Upper lobe of left lung (tissue), 4 donors: ENCODE measurements around the gene LDHB.

ENCODE experiments used
- CTCF ChIP-seq, 6 experiments: fragments of 450-650 bp in 4 of 6; fragments of 200-600 bp in 2 of 6; sonication (generic) in 2 of 6; IDR thresholded peaks; one replicate each; pipeline ENCODE4 v1.5.1; 2016 to 2019; ENCODE audit warnings: antibody characterized with exemption in 6 of 6
- EP300 ChIP-seq, 4 donors: sonication (generic); formaldehyde crosslinking; IDR thresholded peaks; one replicate each; pipeline ENCODE4 v1.5.1; 2017; ENCODE audit warnings: antibody characterized with exemption in 4 of 4, control low read depth in 2 of 4
- POLR2A ChIP-seq, 4 donors: fragments of 450-650 bp; IDR thresholded peaks; one replicate each; pipeline ENCODE4 v1.5.1; 2016 to 2017; ENCODE audit warnings: antibody characterized with exemption in 4 of 4, mild to moderate bottlenecking in 2 of 4

- no peak for TF ChIP-seq EP300 (IDR thresholded peaks at IDR 0.05)
- TF ChIP-seq CTCF (IDR thresholded peaks at IDR 0.05) = no peak
- no peak for TF ChIP-seq POLR2A (IDR thresholded peaks at IDR 0.05)
These were observed 8.2 kb upstream of the LDHB start for GRCh38 chr12:21665816-21666215.
